Measurements from ENCODE around the gene DCLK1. TPM values are rescaled to one million over a fixed set of nuclear protein-coding genes. Genes with fewer than 3 reads are reported as not detected.

The DCLK1 gene
- total RNA-seq, 1 donor from 2014 or later = 2.9 TPM

DNA sequence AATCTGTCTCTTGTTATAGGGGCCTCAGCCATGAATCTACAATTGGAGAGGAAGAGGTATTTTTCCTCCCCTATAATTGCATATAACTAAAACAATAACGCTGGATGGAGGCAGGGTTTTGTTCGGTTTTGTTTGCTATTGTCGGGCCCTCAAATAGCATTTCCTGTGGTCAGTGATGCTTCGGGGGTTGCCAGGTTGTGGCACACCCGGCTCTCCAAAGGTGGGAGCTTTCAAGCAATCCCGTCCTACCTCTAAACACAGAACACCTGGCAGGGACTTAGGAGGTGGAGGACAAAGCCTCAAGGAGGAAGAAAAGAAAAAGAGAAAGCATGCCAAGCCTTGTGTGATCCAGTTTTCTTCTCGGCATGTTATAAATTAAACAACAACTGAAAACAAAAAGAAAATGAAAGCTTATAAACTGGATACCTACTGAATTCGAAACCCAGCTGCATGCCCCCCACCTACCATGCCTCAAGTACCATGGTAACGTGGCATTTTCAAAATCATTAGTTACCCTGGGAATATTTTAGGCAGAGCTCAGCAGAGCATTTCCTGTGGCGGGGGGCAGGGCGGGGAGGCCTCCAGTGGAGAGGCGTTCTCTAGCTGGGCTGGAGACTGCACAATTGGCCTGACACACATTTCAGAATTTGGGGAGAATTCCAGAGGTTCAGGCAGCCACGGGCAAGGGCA is 213.8 kb downstream of the DCLK1 start:
- H3K4me3 ChIP-seq (ENCODE audit: low read depth, low read length) = no peak overlapping the region
- no peaks in the 10 kb centered on the region for H3K36me3 ChIP-seq (ENCODE audit: control insufficient read depth, insufficient read depth, low read length)
- no peaks in the 10 kb centered on the region for H3K27me3 ChIP-seq (ENCODE audit: control insufficient read depth, insufficient read depth, low read length)
- DNase-seq (ENCODE audit: low read depth) = no peak
- TF ChIP-seq, protein P1, sequence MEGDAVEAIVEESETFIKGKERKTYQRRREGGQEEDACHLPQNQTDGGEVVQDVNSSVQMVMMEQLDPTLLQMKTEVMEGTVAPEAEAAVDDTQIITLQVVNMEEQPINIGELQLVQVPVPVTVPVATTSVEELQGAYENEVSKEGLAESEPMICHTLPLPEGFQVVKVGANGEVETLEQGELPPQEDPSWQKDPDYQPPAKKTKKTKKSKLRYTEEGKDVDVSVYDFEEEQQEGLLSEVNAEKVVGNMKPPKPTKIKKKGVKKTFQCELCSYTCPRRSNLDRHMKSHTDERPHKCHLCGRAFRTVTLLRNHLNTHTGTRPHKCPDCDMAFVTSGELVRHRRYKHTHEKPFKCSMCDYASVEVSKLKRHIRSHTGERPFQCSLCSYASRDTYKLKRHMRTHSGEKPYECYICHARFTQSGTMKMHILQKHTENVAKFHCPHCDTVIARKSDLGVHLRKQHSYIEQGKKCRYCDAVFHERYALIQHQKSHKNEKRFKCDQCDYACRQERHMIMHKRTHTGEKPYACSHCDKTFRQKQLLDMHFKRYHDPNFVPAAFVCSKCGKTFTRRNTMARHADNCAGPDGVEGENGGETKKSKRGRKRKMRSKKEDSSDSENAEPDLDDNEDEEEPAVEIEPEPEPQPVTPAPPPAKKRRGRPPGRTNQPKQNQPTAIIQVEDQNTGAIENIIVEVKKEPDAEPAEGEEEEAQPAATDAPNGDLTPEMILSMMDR (IDR thresholded peaks at IDR 0.05; ENCODE audit: insufficient read depth, low read length, poor library complexity, severe bottlenecking) = no peak

DNA sequence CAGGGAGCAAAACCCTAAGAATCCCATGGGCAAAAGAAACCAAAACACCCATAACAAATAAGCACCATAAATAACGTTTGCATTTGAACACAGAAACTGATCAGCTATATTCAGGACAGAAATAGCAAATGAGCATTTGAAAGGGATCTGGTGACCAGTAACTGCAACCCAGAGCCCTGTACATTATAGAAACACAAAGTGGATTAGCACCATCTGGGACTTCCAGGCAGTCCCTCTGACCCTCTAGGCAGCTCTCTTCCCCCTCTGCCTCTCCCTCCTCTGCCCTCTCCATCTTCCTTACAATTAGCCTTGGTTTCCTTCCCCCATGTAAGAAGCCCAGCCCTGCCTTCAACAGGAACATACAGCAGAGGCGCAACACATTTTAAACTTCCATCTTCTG is 215.0 kb downstream of the DCLK1 start:
- H3K36me3 ChIP-seq (ENCODE audit: control insufficient read depth, insufficient read depth, low read length) = no peaks in the 10 kb centered on the region
- no peak overlapping the region for H3K4me3 ChIP-seq (ENCODE audit: low read depth, low read length)
- no peak for DNase-seq (ENCODE audit: low read depth)
- H3K27me3 ChIP-seq (ENCODE audit: control insufficient read depth, insufficient read depth, low read length) = no peaks in the 10 kb centered on the region
- TF ChIP-seq, protein P1 (IDR thresholded peaks at IDR 0.05; ENCODE audit: insufficient read depth, low read length, poor library complexity, severe bottlenecking) = no peak

DNA sequence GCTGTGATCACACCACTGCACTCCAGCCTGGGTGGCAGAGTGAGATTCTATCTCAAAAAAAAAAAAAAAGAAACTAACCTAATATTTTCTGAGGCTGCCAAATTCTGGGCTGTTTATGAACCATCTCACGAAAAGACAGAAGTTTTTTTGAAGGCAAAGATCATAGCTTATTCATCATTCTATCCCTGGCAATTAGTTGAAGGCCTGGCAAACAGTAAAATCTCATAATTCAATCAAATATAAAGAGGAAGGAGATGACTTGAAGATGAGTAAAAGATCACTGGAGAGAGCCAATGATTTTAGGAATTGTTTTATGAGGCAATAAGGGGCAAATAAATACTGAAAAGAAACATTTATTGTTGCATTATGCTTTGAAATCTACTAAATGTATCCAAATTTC is 216.5 kb downstream of the DCLK1 start:
- no peaks in the 10 kb centered on the region for H3K36me3 ChIP-seq (ENCODE audit: control insufficient read depth, insufficient read depth, low read length)
- TF ChIP-seq, protein P1 (IDR thresholded peaks at IDR 0.05; ENCODE audit: insufficient read depth, low read length, poor library complexity, severe bottlenecking) = no peak
- H3K27me3 ChIP-seq (ENCODE audit: control insufficient read depth, insufficient read depth, low read length) = no peaks in the 10 kb centered on the region
- DNase-seq (ENCODE audit: low read depth) = no peak
- no peak overlapping the region for H3K4me3 ChIP-seq (ENCODE audit: low read depth, low read length)

DNA sequence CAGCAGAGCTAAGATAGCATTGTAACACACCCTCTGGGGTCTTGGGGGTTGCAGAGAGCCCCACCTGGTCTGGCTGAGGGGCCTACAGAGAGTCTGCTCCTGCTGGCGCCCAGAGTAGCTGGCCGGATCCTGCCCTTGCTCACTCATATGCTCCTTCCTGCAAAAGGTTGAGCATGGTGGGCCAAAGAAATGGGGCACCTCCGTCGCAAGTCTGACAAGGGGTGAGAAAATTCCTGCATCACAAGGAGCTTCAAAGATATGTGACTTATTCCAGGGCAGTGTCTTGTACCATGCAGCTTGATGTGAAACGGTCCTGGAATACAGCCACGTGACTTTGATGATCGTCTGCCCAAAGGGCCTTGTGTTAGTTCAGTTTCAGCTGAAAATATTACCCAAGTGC is 218.3 kb downstream of the DCLK1 start:
- DNase-seq (ENCODE audit: low read depth) = no peak
- TF ChIP-seq, protein P1 (IDR thresholded peaks at IDR 0.05; ENCODE audit: insufficient read depth, low read length, poor library complexity, severe bottlenecking) = no peak
- Histone ChIP-seq H3K36me3 (ENCODE audit: control insufficient read depth, insufficient read depth, low read length) (no peaks in the 10 kb centered on the region), H3K27me3 (ENCODE audit: control insufficient read depth, insufficient read depth, low read length) (no peaks in the 10 kb centered on the region), H3K4me3 (ENCODE audit: low read depth, low read length) (no peak overlapping the region)

DNA sequence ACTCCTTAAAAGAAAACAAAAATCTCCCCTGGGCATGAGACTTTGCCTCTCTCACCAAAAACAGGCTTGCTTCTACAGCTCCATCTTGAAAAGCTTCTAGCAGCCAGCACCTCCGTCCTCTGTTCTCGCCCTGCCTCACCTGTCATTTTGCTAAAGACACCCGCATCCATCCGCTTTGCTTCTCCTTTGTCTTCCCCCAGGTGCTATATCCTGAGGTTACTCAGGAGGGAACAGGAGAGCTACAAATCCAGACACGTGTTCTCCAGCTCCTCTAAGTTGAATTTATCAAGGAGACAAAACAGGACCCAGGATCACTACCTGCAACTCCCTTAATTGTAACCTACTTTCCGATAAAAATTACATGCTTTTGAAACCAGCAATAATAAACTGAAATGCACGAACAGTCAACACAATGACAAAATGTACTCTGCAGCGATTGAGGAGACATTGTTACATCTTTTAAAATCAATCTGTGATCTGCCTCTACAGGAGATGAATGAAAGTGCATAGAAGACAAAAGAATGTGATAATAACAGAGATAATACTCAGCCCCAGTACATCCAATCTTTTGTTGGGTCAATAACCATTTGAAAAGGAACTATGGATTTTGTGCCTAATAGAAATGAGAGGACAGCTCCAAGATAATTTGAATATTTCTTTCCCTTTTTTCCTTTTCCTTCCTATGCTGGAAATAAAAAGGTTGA is 221.2 kb downstream of the DCLK1 start:
- Histone ChIP-seq H3K4me3 (ENCODE audit: low read depth, low read length) (no peak overlapping the region), H3K36me3 (ENCODE audit: control insufficient read depth, insufficient read depth, low read length) (no peaks in the 10 kb centered on the region), H3K27me3 (ENCODE audit: control insufficient read depth, insufficient read depth, low read length) (no peaks in the 10 kb centered on the region)
- TF ChIP-seq, protein P1 (IDR thresholded peaks at IDR 0.05; ENCODE audit: insufficient read depth, low read length, poor library complexity, severe bottlenecking) = no peak
- DNase-seq (ENCODE audit: low read depth) = no peak
